ENCODE data around the gene PRKG1. TPM values are rescaled to one million over a fixed set of nuclear protein-coding genes. Genes with fewer than 3 reads are reported as not detected.
A peak's percentile ranks its signal among the peaks of the same experiment; 100 is the strongest.

The PRKG1 gene
- total and polyA plus RNA-seq, 2 experiments from 2014 or later, result 18.2 to 21.1 TPM

DNA sequence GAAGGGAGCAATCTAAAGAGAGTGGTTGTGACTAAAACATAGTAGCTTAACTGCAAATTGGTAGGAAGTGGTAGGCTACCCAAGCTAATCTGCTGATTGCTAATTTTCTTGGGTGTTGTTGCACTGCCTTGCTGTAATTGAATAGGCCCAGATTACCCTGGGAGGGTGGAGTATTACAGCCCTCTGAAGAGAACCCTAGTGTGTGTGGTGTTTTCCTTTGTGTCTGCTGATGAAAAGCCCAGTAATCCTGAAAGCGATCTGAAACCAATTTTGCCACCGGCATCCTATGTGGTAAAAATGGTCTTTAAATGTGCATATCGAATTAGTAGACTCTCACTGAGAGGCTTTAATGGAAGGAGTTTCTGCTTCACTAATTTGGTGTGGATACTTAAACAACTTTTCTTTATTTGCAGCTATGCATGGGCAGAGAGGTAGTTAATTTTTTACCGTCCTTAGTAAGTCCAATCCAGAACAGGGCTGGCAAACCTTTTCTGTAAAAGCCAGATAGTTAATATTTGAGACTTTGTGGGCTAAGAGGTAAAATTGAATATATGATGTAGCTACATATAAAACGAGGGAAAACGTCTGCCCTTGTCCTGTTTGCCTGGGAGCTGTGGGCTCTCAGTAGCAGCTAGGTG, 532.7 kb downstream of the PRKG1 start (continued):
- TF ChIP-seq, protein P1, sequence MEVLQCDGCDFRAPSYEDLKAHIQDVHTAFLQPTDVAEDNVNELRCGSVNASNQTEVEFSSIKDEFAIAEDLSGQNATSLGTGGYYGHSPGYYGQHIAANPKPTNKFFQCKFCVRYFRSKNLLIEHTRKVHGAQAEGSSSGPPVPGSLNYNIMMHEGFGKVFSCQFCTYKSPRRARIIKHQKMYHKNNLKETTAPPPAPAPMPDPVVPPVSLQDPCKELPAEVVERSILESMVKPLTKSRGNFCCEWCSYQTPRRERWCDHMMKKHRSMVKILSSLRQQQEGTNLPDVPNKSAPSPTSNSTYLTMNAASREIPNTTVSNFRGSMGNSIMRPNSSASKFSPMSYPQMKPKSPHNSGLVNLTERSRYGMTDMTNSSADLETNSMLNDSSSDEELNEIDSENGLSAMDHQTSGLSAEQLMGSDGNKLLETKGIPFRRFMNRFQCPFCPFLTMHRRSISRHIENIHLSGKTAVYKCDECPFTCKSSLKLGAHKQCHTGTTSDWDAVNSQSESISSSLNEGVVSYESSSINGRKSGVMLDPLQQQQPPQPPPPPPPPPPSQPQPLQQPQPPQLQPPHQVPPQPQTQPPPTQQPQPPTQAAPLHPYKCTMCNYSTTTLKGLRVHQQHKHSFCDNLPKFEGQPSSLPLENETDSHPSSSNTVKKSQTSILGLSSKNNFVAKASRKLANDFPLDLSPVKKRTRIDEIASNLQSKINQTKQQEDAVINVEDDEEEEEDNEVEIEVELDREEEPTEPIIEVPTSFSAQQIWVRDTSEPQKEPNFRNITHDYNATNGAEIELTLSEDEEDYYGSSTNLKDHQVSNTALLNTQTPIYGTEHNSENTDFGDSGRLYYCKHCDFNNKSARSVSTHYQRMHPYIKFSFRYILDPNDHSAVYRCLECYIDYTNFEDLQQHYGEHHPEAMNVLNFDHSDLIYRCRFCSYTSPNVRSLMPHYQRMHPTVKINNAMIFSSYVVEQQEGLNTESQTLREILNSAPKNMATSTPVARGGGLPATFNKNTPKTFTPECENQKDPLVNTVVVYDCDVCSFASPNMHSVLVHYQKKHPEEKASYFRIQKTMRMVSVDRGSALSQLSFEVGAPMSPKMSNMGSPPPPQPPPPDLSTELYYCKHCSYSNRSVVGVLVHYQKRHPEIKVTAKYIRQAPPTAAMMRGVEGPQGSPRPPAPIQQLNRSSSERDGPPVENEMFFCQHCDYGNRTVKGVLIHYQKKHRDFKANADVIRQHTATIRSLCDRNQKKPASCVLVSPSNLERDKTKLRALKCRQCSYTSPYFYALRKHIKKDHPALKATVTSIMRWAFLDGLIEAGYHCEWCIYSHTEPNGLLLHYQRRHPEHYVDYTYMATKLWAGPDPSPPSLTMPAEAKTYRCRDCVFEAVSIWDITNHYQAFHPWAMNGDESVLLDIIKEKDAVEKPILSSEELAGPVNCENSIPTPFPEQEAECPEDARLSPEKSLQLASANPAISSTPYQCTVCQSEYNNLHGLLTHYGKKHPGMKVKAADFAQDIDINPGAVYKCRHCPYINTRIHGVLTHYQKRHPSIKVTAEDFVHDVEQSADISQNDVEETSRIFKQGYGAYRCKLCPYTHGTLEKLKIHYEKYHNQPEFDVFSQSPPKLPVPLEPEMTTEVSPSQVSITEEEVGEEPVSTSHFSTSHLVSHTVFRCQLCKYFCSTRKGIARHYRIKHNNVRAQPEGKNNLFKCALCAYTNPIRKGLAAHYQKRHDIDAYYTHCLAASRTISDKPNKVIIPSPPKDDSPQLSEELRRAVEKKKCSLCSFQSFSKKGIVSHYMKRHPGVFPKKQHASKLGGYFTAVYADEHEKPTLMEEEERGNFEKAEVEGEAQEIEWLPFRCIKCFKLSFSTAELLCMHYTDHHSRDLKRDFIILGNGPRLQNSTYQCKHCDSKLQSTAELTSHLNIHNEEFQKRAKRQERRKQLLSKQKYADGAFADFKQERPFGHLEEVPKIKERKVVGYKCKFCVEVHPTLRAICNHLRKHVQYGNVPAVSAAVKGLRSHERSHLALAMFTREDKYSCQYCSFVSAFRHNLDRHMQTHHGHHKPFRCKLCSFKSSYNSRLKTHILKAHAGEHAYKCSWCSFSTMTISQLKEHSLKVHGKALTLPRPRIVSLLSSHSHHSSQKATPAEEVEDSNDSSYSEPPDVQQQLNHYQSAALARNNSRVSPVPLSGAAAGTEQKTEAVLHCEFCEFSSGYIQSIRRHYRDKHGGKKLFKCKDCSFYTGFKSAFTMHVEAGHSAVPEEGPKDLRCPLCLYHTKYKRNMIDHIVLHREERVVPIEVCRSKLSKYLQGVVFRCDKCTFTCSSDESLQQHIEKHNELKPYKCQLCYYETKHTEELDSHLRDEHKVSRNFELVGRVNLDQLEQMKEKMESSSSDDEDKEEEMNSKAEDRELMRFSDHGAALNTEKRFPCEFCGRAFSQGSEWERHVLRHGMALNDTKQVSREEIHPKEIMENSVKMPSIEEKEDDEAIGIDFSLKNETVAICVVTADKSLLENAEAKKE (CRISPR knock-in tag; IDR thresholded peaks at IDR 0.05), result no peak
- no peak for TF ChIP-seq EZH2 (IDR thresholded peaks at IDR 0.05; ENCODE audit: low read depth, unreplicated experiment)
- TF ChIP-seq ZNF114 (CRISPR knock-in tag; IDR thresholded peaks at IDR 0.05), result no peak
- TF ChIP-seq POLR2AphosphoS5 (IDR thresholded peaks at IDR 0.05; ENCODE audit: low read depth), result no peak

DNA sequence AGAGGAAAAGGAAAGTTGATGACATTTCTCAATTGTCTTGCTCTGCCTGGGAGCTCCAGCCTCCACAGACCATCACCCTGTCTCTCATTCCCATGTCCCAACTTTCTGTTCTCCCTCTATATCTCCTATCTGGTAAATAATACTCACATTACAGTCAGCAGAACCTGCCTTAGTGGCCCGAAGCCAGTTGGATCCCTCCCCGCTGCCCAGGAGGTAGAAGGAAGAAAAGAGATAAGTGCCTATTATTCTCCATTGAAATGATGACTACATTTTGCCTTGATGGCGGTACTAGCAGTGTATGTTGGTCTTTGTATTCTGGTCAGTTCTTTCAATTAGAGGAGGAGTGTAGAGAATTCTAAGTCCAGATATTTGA, 533.2 kb downstream of the PRKG1 start:
- H3K36me3 Mint-ChIP-seq (ENCODE audit: low read depth), result no peaks in the 10 kb centered on the region
- H4K20me1 ChIP-seq (replicated peaks; ENCODE audit: insufficient read depth), result no peaks in the 10 kb centered on the region
- H3K9me3 Mint-ChIP-seq, result no peaks in the 10 kb centered on the region
- peak; percentile 49 for ATAC-seq
- no peaks in the 10 kb centered on the region for H3K27me3 ChIP-seq (ENCODE audit: insufficient read depth)
- no peak overlapping the region for H3K4me3 ChIP-seq
- H3K4me1 Mint-ChIP-seq, result peaks cover 7% of the 10 kb centered on the region; the same call in 2 of the 3 replicates
- no peaks in the 10 kb centered on the region for H3K79me2 ChIP-seq (replicated peaks; ENCODE audit: insufficient read depth)
- H3K36me3 ChIP-seq (ENCODE audit: insufficient read depth), result no peaks in the 10 kb centered on the region
- H2AFZ ChIP-seq, result no peak overlapping the region
- H3K4me2 ChIP-seq, result no peak overlapping the region
- no peaks in the 10 kb centered on the region for H3K27me3 Mint-ChIP-seq (ENCODE audit: insufficient read depth, low read depth, poor library complexity)
- H3K27ac Mint-ChIP-seq, result peak overlapping the region; percentile 10; the same call in 1 of the 2 replicates
- DNase-seq (ENCODE audit: low spot score), result no peak
- H3K27ac ChIP-seq (ENCODE audit: low read depth), result no peak overlapping the region
- H3K9me2 ChIP-seq (ENCODE audit: insufficient read depth), result peaks cover 3% of the 10 kb centered on the region; the same call in 1 of the 2 replicates
- H3K4me1 ChIP-seq (ENCODE audit: insufficient read depth), result no peaks in the 10 kb centered on the region
- H3K4me3 Mint-ChIP-seq, result no peak overlapping the region
- no peaks in the 10 kb centered on the region for H3F3A ChIP-seq (replicated peaks; ENCODE audit: low read depth)
- TF ChIP-seq NANOG (IDR thresholded peaks at IDR 0.05; ENCODE audit: borderline replicate concordance) (no peak), EZH2phosphoT487 (IDR thresholded peaks at IDR 0.05; ENCODE audit: unreplicated experiment) (no peak), ZNF331 (CRISPR knock-in tag; IDR thresholded peaks at IDR 0.05; ENCODE audit: low read depth) (no peak), JUNB (IDR thresholded peaks at IDR 0.05; ENCODE audit: unreplicated experiment) (no peak)
- TF ChIP-seq, protein P2, sequence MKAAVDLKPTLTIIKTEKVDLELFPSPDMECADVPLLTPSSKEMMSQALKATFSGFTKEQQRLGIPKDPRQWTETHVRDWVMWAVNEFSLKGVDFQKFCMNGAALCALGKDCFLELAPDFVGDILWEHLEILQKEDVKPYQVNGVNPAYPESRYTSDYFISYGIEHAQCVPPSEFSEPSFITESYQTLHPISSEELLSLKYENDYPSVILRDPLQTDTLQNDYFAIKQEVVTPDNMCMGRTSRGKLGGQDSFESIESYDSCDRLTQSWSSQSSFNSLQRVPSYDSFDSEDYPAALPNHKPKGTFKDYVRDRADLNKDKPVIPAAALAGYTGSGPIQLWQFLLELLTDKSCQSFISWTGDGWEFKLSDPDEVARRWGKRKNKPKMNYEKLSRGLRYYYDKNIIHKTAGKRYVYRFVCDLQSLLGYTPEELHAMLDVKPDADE (IDR thresholded peaks at IDR 0.05), result no peak
- TF ChIP-seq, protein P1 (CRISPR knock-in tag; IDR thresholded peaks at IDR 0.05), result no peak

All from GM23338 (cell line).